Keratinocyte (primary cell): ENCODE results near the gene BMP7. TPM values are rescaled to one million over a fixed set of nuclear protein-coding genes. Genes with fewer than 3 reads are reported as not detected.

Source experiments
- DNase-seq: peaks from one replicate; pipeline ENCODE4 v3.0.0-alpha.2; 2011; ENCODE audit warnings: low read depth, missing footprints, low spot score
- FAIRE-seq: peaks from 2 replicates; lab custom pipeline; 2011; peaks lifted over from hg19 to GRCh38; lab: Jason Lieb, UNC
- H2AFZ ChIP-seq: 2 replicates; pipeline ENCODE4 v1.6.0; 2012; ENCODE audit warnings: low read length, control low read depth, inconsistent platforms; ENCODE audit not compliant: control insufficient read depth
- H3K27ac ChIP-seq: 2 replicates; pipeline ENCODE4 v1.5.1; 2011; ENCODE audit warnings: low read length; ENCODE audit not compliant: control insufficient read depth, insufficient read depth
- H3K27me3 ChIP-seq: 3 replicates; pipeline ENCODE4 v1.6.0; 2011; ENCODE audit warnings: low read length; ENCODE audit not compliant: control insufficient read depth, insufficient read depth; ENCODE audit errors: extremely low read depth
- H3K36me3 ChIP-seq, 2 experiments: 2 replicates in 1 of 2; 3 replicates in 1 of 2; pipeline ENCODE4 v1.5.1; 2011; ENCODE audit warnings: low read length in 2 of 2, mild to moderate bottlenecking in 1 of 2; ENCODE audit not compliant: control insufficient read depth in 2 of 2, insufficient read depth in 2 of 2; ENCODE audit errors: extremely low read depth in 1 of 2
- H3K4me1 ChIP-seq: 3 replicates; pipeline ENCODE4 v1.5.1; 2011; ENCODE audit warnings: low read length; ENCODE audit not compliant: control insufficient read depth, insufficient read depth; ENCODE audit errors: extremely low read depth
- H3K4me2 ChIP-seq: 3 replicates; pipeline ENCODE4 v1.6.0; 2011; ENCODE audit warnings: low read depth, low read length; ENCODE audit not compliant: control insufficient read depth, insufficient read depth; ENCODE audit errors: extremely low read depth
- H3K4me3 ChIP-seq, 3 experiments: fragments of 200-600 bp in 1 of 3; sonication (generic) in 1 of 3; 2 replicates in 2 of 3; 3 replicates in 1 of 3; pipeline ENCODE4 v1.5.1; 2011 to 2016; ENCODE audit warnings: low read length in 3 of 3, mild to moderate bottlenecking in 3 of 3, control low read depth in 2 of 3, inconsistent platforms in 1 of 3, low read depth in 1 of 3, mixed read lengths in 1 of 3, mixed run types in 1 of 3, moderate library complexity in 1 of 3; ENCODE audit not compliant: control insufficient read depth in 2 of 3, insufficient read depth in 2 of 3; ENCODE audit errors: extremely low read depth in 1 of 3
- H3K79me2 ChIP-seq: 2 replicates; pipeline ENCODE4 v1.6.0; 2012; ENCODE audit warnings: low read length; ENCODE audit not compliant: control insufficient read depth, insufficient read depth
- H3K9ac ChIP-seq: 3 replicates; pipeline ENCODE4 v1.6.0; 2011; ENCODE audit warnings: low read length; ENCODE audit not compliant: control insufficient read depth, insufficient read depth; ENCODE audit errors: extremely low read depth
- H3K9me1 ChIP-seq: 3 replicates; pipeline ENCODE4 v1.6.0; 2011; ENCODE audit warnings: low read length; ENCODE audit not compliant: control insufficient read depth, insufficient read depth; ENCODE audit errors: extremely low read depth
- H3K9me3 ChIP-seq: 2 replicates; pipeline ENCODE4 v1.5.1; 2012; ENCODE audit warnings: low read depth, low read length; ENCODE audit not compliant: control insufficient read depth
- H4K20me1 ChIP-seq: 3 replicates; pipeline ENCODE4 v1.6.0; 2011; ENCODE audit warnings: low read length; ENCODE audit not compliant: control insufficient read depth, insufficient read depth; ENCODE audit errors: extremely low read depth
- CTCF ChIP-seq, 3 experiments: IDR thresholded peaks in 1 of 3; conservative IDR thresholded peaks in 1 of 3; optimal IDR thresholded peaks in 1 of 3; 2 replicates in 2 of 3; 3 replicates in 1 of 3; pipeline versions ENCODE3 to v1.5.1; 2011; ENCODE audit warnings: low read length in 3 of 3, mild to moderate bottlenecking in 3 of 3, moderate library complexity in 2 of 3, control low read depth in 1 of 3, inconsistent platforms in 1 of 3; ENCODE audit not compliant: insufficient read depth in 2 of 3; ENCODE audit errors: extremely low read depth in 1 of 3
- EZH2 ChIP-seq: IDR thresholded peaks from one replicate; pipeline ENCODE4 v1.6.1; 2012; ENCODE audit warnings: inconsistent platforms, mild to moderate bottlenecking, low read length, moderate library complexity
- dilution Hi-C: fragments of 300-500 bp; cut with MboI; formaldehyde crosslinking; loops from one replicate; pipeline ENCODE4 v1.7.0; 2020; ENCODE audit warnings: low sequenced_read_pairs; ENCODE audit not compliant: extremely low pct_ligation_motif_present
- polyA plus RNA-seq, 5 experiments: library from polyadenylated mRNA; depleted of rRNA in 3 of 5; stranded (reverse) in 3 of 5; stranded (forward) in 1 of 5; unstranded in 1 of 5; fragments of >200 nt; gene quantifications; 1 replicate in 1 of 5; 2 replicates in 3 of 5; 3 replicates in 1 of 5; pipeline versions ENCODE4 v1.2.1 to v1.2.3, GENCODE V29; 2011 to 2012; ENCODE audit warnings: missing spikeins in 2 of 5, low read depth in 1 of 5, low replicate concordance in 1 of 5

The BMP7 gene
- polyA plus RNA-seq, 1 donor (not counting 4 experiments of a cell fraction or from before 2014, with no cell fraction given) = 0.29 TPM

- Histone ChIP-seq H2AFZ (no peak overlapping the region), H3K27me3 (peaks cover 74% of the 10 kb centered on the region), H3K79me2 (no peaks in the 10 kb centered on the region), H3K4me3 (no peak overlapping the region), H3K9me1 (no peaks in the 10 kb centered on the region), H3K9ac (no peak overlapping the region), H3K36me3 (no peaks in the 10 kb centered on the region), H3K4me2 (no peak overlapping the region), H3K27ac (no peak overlapping the region), H3K9me3 (no peaks in the 10 kb centered on the region), H4K20me1 (peaks cover 2% of the 10 kb centered on the region), H3K4me1 (no peaks in the 10 kb centered on the region)
- FAIRE-seq (no peak), DNase-seq (no peak)
- dilution Hi-C loops = no loop called here
- TF ChIP-seq EZH2 (no peak), CTCF (optimal IDR thresholded peaks at IDR 0.05 in 1 of 3, IDR thresholded peaks at IDR 0.05 in 1 of 3, conservative IDR thresholded peaks at IDR 0.05 in 1 of 3; ENCODE audit: extremely low read depth in 1 of 3, insufficient read depth in 2 of 3, low read length in 3 of 3) (no peak)
These were observed 2.1 kb upstream of the BMP7 start for GRCh38 chr20:57268399-57269076.

GRCh38 chr20:57267158-57267821 lies 849 bp upstream of the BMP7 start:
- Histone ChIP-seq H3K36me3 (no peaks in the 10 kb centered on the region), H3K4me1 (peaks cover 6% of the 10 kb centered on the region), H3K9me3 (no peaks in the 10 kb centered on the region), H3K4me2 (no peak overlapping the region), H3K9ac (no peak overlapping the region), H3K27me3 (peaks cover 82% of the 10 kb centered on the region), H4K20me1 (peaks cover 2% of the 10 kb centered on the region), H3K9me1 (no peaks in the 10 kb centered on the region), H3K4me3 (no peak overlapping the region), H3K79me2 (no peaks in the 10 kb centered on the region), H3K27ac (no peak overlapping the region), H2AFZ (no peak overlapping the region)
- dilution Hi-C loops = no loop called here
- peak; percentile 45 for TF ChIP-seq EZH2
- TF ChIP-seq CTCF (optimal IDR thresholded peaks at IDR 0.05 in 1 of 3, IDR thresholded peaks at IDR 0.05 in 1 of 3, conservative IDR thresholded peaks at IDR 0.05 in 1 of 3; ENCODE audit: extremely low read depth in 1 of 3, insufficient read depth in 2 of 3, low read length in 3 of 3) = no peak
- no peak for FAIRE-seq
- DNase-seq = no peak
